Breast epithelium (tissue), 4 donors: ENCODE results near the gene EDEM2. TPM values are rescaled to one million over a fixed set of nuclear protein-coding genes. Genes with fewer than 3 reads are reported as not detected.
"Not testable (repeated sequence)": the region's sequence is repeated elsewhere in the genome, so short reads cannot be mapped to it uniquely, and the experiment has no call there.

Experiments used
- DNase-seq, 2 donors: peaks; one replicate each; pipeline ENCODE4 v3.0.0-alpha.2; 2019; ENCODE audit warnings: low spot score in 2 of 2
- H3K27ac ChIP-seq, 2 donors: fragments of 200-600 bp; sonication (generic) in 1 of 2; one replicate each; pipeline ENCODE4 v1.5.1; 2016 to 2019; ENCODE audit warnings: mild to moderate bottlenecking in 1 of 2
- H3K27me3 ChIP-seq, 2 donors: fragments of 200-600 bp; sonication (generic) in 1 of 2; one replicate each; pipeline versions ENCODE4 v1.5.1 to v1.6.0; 2017 to 2019; ENCODE audit warnings: control low read depth in 1 of 2, mild to moderate bottlenecking in 1 of 2
- H3K36me3 ChIP-seq: fragments of 200-600 bp; one replicate; pipeline ENCODE4 v1.5.1; 2019
- H3K4me1 ChIP-seq, 2 donors: fragments of 200-600 bp; sonication (generic); one replicate each; pipeline ENCODE4 v1.5.1; 2016 to 2019; ENCODE audit warnings: control low read depth in 1 of 2
- H3K4me3 ChIP-seq, 3 donors: fragments of 200-600 bp; sonication (generic); 1 replicate in 2 of 3; 2 replicates in 1 of 3; pipeline ENCODE4 v1.5.1; 2016 to 2019; ENCODE audit warnings: mild to moderate bottlenecking in 3 of 3, moderate library complexity in 2 of 3
- H3K9me3 ChIP-seq, 2 donors: fragments of 200-600 bp; sonication (generic) in 1 of 2; one replicate each; pipeline ENCODE4 v1.5.1; 2016 to 2019; ENCODE audit warnings: control low read depth in 1 of 2
- CTCF ChIP-seq, 3 donors: fragments of 450-650 bp; IDR thresholded peaks; one replicate each; pipeline ENCODE4 v1.5.1; 2016 to 2017; ENCODE audit warnings: antibody characterized with exemption in 3 of 3, mild to moderate bottlenecking in 3 of 3, moderate library complexity in 3 of 3
- POLR2A ChIP-seq: fragments of 450-650 bp; IDR thresholded peaks from one replicate; pipeline ENCODE4 v1.6.1; 2016; ENCODE audit warnings: antibody characterized with exemption, mild to moderate bottlenecking, moderate library complexity
- POLR2AphosphoS5 ChIP-seq, 3 donors: sonication (generic); formaldehyde crosslinking; IDR thresholded peaks; one replicate each; pipeline ENCODE4 v1.6.1; 2017; ENCODE audit warnings: antibody characterized with exemption in 3 of 3
- intact Hi-C: fragments of 100-400 bp; cut with DNase I; formaldehyde crosslinking; loops from one replicate; pipeline ENCODE4 v1.15.1; 2023; ENCODE audit warnings: low total_unique reads
- total RNA-seq, 3 donors: library from RNA; depleted of rRNA; stranded (reverse); fragments of >200 nt; gene quantifications; one replicate each; pipeline ENCODE4 v1.1.0, GENCODE V29; 2016

The EDEM2 gene
- total RNA-seq, 3 donors from 2014 or later: 19.3 to 25.8 (median 22.4) TPM

GRCh38 chr20:35155936-35156335 lies 8.8 kb upstream of the EDEM2 start:
- Histone ChIP-seq H3K9me3 (no peaks in the 10 kb centered on the region), H3K4me3 (no peak overlapping the region), H3K27ac (no peak overlapping the region), H3K36me3 (no peaks in the 10 kb centered on the region), H3K27me3 (no peaks in the 10 kb centered on the region), H3K4me1 (no peaks in the 10 kb centered on the region)
- TF ChIP-seq POLR2AphosphoS5 (IDR thresholded peaks at IDR 0.05): no peak
- no peak for TF ChIP-seq POLR2A
- TF ChIP-seq CTCF (IDR thresholded peaks at IDR 0.05): no peak
- no peak for DNase-seq
- intact Hi-C loops: no loop called here

DNA sequence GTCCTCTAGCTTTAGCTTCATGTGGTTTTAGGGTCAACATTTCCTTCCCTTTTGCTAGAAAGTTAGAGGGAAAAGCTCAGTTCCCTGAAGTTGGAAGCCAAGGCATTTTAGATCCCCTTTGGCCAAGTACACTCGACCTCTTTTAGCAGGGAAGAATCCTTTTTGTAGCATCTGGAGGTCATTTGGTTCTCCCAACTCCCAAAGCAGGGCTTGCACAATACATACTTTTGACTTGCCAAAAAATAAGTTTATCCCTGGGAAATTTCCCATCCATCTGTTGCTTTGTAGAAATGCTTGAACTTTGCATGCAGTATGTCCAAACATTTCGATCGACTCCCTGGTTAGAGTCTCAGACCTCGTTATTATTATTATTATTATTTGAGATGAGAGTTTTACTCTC lies 4.6 kb upstream of the EDEM2 start:
- peak overlapping the region in 1 of 2 donors; percentile 72 for H3K27ac ChIP-seq

DNA sequence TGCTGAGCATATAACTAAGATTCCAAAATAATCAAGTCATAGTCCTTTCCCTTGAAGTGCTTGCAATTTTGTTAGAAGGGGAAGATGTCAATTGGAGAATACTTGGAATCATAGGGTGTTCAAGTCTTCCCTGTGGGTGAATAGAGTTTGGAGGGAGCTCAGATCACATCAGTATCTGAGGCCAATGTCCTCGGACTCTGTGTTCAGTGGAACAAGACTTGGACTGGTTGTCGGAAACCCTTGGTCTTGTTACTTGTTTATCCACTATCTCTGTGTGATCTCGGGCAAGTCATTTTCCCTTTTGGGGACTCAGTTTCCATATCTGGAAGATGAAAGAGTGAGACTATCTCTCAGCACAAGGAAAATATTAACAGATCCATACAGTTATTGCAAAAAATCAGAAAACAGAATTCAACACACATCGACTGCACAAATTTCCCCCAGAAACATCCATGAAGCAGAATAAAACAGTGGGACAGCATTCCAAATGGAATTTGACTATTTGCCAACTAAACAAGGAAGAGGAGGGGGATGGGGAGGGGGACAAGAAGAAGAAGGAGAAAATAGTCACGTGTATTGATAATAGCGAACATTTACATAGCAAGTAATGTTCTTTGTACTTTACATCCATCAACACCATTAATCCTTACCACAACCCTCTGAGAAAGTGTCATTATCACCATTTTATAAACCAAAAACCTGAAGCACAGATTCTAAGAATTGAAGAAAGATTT lies 3.9 kb upstream of the EDEM2 start:
- no peak overlapping the region for H3K4me3 ChIP-seq
- no peak overlapping the region for H3K27ac ChIP-seq
- intact Hi-C loops: no loop called here
- TF ChIP-seq CTCF (IDR thresholded peaks at IDR 0.05): no peak
- TF ChIP-seq POLR2AphosphoS5 (IDR thresholded peaks at IDR 0.05): no peak
- no peak for TF ChIP-seq POLR2A
- H3K9me3 ChIP-seq: no peaks in the 10 kb centered on the region
- DNase-seq: no peak
- no peaks in the 10 kb centered on the region for H3K36me3 ChIP-seq
- peaks cover 0 to 4% of the 10 kb centered on the region in 2 donors for H3K4me1 ChIP-seq
- no peaks in the 10 kb centered on the region for H3K27me3 ChIP-seq

More for the DNA sequence above, 4.6 kb upstream of the EDEM2 start:
- intact Hi-C loops: no loop called here
- TF ChIP-seq POLR2AphosphoS5 (IDR thresholded peaks at IDR 0.05) (peak in 2 of 3 donors; percentile 49 to 81), CTCF (IDR thresholded peaks at IDR 0.05) (no peak)
- Histone ChIP-seq H3K9me3 (no peaks in the 10 kb centered on the region), H3K4me3 (no peak overlapping the region), H3K4me1 (no peaks in the 10 kb centered on the region), H3K36me3 (no peaks in the 10 kb centered on the region), H3K27me3 (no peaks in the 10 kb centered on the region)
- DNase-seq: no peak

DNA sequence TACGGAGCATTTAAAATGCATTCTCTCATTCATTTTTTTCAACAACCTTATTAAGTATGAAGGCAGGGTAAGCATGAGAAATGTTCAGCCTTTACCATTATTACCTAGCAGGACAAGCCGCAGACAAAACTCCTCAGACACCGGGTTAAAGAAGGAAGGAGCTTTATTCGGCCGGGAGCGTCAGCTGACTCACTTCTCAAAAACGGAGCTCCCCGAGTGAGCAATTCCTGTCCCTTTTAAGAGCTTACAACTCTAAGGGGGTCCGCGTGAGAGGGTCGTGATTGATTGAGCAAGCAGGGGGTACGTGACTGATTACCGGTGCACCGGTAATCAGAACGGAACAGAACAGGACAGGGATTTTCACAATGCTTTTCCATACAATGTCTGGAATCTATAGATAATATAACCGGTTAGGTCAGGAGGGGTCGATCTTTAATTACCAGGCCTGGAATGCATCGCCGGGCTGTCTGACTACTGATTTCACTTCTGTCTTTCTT lies 487 bp upstream of the EDEM2 start:
- Histone ChIP-seq H3K4me3 (peak overlapping the region; percentile 61 to 86 (median 79)), H3K27ac (peak overlapping the region; percentile 82 to 91)
- not testable (repeated sequence) for H3K4me1 ChIP-seq, H3K27me3 ChIP-seq, DNase-seq, H3K36me3 ChIP-seq, H3K9me3 ChIP-seq
- intact Hi-C loops: loop anchor here (5.0 to 10.0 kb wide), 2 partner anchors 60 to 127 kb away; partner anchors contain the start of gene MMP24OS

DNA sequence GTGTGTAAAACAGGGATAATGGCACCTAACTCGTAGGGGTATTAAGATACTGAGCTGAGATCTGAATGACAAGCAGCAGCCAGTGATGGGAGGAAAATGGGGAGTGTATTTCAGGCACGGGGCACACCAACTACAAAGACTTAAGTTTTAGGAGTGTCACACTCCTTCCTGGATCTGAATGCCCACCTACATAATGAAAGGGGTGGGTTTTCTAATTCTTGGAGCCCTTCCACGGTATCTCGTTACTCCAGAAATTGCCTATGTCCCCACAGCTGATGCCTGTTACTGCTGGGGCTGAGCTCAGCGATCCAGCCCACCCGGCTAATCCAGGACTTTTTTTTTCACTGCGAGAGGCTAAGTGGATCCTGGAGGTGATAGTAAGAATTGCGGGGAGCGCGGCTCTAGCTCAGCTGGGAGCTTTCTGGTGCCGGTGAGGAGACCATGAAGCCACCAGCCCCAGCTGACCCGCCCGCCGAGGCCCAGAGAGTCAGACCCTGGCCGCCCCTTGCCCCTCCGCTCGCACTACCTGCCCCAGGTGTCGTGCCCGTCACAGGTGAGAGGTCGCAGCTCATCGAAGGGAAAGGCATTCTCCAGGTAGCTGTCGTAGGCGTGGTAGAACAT lies 727 bp downstream of the EDEM2 start:
- no peaks in the 10 kb centered on the region for H3K9me3 ChIP-seq
- peak overlapping the region; percentile 61 to 86 (median 79) for H3K4me3 ChIP-seq
- no peaks in the 10 kb centered on the region for H3K36me3 ChIP-seq
- H3K4me1 ChIP-seq: peaks cover 0 to 5% of the 10 kb centered on the region in 2 donors
- no peaks in the 10 kb centered on the region for H3K27me3 ChIP-seq
- peak overlapping the region; percentile 82 to 91 for H3K27ac ChIP-seq
- TF ChIP-seq POLR2A (no peak), POLR2AphosphoS5 (IDR thresholded peaks at IDR 0.05) (no peak), CTCF (IDR thresholded peaks at IDR 0.05) (no peak)
- intact Hi-C loops: loop anchor here (5.0 to 10.0 kb wide), 2 partner anchors 61 to 128 kb away; partner anchors contain the start of gene MMP24OS
- no peak for DNase-seq
